Measurements from ENCODE around the gene DOLPP1.
"Not testable (repeated sequence)": the region's sequence is repeated elsewhere in the genome, so short reads cannot be mapped to it uniquely, and the experiment has no call there.

DOLPP1 gene, protein sequence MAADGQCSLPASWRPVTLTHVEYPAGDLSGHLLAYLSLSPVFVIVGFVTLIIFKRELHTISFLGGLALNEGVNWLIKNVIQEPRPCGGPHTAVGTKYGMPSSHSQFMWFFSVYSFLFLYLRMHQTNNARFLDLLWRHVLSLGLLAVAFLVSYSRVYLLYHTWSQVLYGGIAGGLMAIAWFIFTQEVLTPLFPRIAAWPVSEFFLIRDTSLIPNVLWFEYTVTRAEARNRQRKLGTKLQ

GRCh38 chr9:129080601-129081387, at the start of gene DOLPP1:
Gene DOLPP1, plus strand, starts transcription at chr9:129081111. Its CDS starts 21 bp downstream, at chr9:129081132.
- peak; percentile 100 for DNase-seq

DNA sequence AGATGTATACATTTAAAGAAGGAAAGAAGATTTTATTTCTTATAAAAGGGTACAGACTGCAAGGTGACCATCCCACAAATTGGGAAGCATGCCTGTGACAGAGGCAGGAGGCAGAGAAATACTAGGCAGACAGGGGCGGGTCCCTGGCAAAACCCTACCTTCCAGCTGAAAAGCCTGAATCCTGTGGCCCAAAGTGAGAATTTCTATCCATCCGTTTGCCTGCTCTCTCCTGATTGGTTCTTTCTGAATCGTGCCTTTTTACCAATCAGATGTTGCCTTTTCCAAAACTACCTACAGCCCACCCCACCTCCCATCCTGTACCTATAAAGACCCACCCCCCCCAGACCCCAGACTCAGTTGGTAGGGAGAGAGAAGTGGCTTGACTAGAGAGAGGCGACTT, 49.4 kb upstream of the DOLPP1 start:
- DNase-seq = no peak

DNA sequence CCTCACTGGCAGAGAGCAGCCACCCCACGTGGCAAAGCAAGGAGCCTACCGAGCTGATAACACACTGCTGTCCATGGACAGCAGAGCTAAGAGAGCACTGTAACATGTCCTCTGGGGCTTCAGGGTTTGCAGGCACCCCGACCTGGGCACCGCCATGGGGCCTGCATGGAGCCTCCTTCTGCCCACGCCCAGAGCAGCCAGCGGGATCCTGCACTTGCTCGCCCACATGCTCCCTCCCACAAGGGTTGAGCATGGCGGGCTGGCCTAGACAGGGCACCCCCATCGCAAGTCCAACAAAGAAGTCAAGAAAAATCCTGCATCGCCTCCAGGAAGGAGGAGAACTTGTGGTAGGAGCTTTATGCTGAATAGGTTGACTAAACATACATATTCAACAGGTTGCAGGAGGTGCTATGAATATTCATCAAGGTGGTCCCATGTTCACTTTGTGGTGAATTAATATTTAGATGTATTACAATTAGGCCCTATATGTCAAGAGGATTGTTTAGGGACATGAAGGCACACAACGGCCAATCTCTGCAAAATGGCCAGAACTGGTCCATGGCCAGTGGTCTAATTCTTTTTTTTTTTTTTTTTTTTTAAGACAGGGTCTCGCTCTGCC, 48.3 kb upstream of the DOLPP1 start:
- no peak for DNase-seq

GRCh38 chr9:129033216-129033615, 47.7 kb upstream of the DOLPP1 start:
- no peak for DNase-seq

DNA sequence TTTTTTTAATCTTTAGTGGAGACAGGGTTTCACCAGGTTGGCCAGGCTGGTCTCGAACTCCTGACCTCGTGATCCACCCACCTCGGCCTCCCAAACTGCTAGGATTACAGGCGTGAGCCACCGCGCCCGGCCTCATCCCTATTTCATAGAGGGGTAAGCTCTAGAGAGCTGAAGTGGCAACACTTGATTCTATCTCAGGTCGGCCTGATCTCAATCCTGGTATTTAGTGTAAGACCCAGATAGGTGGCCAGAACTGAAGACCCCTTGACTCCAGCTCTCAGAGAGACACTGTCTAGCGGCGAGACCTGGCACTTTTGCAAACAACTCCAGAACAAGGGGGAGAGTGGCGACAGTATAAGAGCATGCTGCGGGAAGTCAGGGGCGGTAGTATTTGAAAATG, 45.1 kb upstream of the DOLPP1 start:
- not testable (repeated sequence) for DNase-seq

DNA sequence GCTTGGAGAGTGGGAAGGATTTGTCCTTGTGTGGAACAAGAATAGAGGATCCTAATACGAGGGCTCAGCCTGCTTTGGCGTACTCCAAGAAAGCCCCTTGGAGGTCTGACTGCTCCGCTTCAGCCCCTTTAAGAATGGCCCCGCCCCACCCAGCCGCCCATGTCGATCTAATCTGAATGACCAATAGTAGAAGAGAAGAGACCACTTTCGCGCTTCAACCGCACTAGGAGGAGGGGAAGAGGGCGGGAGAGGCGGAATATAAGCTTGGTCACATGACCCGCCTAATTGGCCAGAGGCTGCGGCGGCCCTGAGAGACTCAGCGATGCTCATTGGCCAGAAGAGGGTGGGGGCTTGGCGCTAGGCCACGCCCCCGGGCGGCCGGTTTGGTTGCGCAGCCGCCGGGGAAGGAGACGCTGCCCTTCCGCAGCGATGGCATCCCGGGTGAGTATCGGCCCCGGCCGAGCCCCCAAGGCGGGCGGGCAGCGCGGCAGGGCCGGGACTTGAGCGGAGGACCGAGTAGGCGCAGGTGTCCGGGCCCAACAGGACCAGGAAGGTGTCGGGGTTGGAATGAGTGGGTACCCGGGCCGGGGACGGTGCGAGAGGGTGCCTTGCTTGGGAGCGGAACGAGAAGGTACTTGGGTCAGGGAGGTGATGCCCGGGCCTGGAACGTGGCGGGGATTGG, 44.5 kb upstream of the DOLPP1 start, which contains the start of gene MIGA2:
MIGA2 (plus strand) TSS at position 386 of the 682 bp plus-strand sequence. CDS start 3,969 bp downstream, outside the sequence.
- DNase-seq = peak; percentile 99

DNA sequence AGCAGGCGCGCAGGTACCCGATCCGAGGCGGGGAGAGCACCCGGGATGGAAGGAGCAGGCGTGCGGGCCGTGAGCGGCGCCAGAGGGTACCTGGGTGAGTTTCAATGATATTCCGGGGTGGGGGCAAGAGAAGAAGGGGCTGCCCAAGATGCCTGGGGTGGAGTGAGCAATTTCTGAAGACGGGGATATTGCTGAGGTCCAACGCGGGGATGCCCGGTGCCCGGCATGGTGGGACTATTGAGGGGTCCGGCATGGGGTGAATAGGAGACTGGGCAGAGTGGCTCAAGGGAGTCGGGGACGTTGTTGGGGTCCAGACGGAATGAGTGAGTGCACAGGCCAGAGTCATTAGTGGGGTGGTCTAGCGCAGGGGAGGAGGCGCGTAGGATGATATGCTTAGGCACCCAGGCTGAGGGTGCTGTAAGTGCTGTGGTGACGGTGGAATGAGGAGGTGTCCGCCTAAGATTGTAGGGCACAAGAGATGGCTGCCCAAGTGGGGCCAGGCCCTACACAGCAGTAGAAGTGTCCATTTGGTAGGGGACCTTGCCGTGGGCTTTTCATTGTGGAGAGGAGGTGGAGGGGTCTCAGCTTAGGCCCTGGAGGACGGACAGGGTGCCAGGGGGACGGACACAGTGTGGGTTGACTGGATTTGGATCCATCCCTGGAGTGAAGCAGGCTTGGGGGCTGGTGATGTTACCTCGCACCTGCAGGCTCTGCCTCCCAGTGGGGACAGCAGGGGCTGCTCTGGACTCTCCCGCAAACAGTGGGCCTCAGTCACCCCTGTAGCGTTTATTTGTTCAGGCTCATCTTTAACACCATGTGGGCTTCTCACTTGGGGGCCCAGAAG, 43.8 kb upstream of the DOLPP1 start:
- DNase-seq = no peak

DNA sequence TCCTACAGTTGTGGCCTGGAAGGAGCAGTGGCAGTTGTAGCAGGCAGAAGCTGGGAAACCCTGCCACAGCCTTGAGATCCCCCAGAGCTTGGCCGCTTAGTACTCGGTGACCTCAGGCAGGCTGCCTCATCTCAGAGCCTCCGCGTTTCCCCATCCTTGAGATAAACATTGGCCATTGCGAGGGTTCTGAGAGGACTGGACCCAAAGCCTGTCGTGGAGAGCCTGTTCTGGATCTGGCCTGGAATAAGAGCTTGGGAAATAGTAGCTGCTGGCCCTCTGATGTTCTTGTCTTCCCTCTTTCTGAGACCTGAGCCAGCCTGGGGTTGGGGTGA, 43.2 kb upstream of the DOLPP1 start:
- DNase-seq = no peak

GRCh38 chr9:129038109-129038852, 42.6 kb upstream of the DOLPP1 start:
- no peak for DNase-seq

DNA sequence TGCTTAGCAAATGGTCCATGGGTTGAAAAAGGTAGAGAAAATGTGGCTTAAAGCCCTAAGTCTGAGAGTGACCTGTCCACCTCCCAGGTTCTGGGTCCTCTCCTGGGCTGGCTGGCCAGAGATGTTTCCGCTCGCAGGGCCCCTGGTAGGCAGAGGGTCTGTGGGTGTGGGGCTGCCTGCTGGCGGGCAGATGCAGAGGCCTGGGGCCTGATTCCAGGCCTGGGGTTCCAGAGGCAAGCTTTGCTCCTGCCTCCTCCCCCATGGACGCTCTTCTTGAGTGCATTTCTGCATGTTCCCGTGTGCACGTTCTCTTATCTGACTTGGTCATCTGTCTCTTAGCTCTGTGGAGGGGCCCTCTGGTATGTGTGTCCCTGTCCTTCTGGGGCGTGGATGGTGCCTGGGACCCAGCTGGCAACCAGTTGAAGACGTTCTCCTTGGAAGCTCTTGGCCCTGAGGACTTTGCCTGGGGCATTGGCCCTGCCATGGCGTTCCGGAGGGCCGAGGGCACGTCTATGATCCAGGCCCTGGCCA, 40.7 kb upstream of the DOLPP1 start:
- no peak for DNase-seq

DNA sequence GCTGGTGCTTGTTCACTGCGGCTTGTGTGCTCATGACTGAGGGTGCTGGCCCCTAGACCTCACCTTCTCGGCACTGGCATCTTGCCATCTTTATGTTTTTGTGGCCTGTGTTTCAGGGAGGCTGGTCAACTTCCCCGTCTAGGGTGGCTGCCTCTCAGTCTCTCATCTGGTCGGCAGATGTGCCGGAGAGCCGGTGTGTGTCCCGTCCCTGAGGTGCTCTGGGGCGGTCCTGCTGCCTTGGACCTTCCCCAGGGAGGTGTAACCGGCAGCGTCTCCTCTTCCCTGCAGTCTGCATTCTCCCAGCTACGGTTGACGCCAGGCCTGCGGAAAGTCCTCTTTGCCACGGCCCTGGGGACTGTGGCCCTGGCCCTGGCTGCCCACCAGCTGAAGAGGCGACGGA, 38.9 kb upstream of the DOLPP1 start:
- DNase-seq = no peak

- no peak for DNase-seq
Measured at GRCh38 chr9:129052592-129052991, 28.3 kb upstream of the DOLPP1 start.

DNA sequence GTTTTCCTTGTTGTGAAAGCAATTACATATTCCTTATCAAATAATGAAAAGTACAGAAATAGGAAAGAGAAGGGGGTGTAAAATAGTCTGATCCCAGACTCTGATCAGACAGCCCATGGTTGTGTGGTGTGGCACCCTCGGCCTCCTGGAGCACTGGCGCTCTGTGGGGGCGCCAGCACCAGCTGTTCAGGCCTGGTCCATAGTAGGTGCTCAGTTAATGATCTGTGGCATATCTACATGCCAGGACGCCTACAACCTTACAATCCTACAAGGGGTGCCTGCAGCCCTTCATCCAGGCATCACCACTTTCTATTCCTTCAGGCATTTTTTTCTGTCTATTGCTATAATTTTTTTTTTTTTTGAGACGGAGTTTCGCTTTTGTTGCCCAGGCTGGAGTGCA, 27.9 kb upstream of the DOLPP1 start:
- no peak for DNase-seq

DNA sequence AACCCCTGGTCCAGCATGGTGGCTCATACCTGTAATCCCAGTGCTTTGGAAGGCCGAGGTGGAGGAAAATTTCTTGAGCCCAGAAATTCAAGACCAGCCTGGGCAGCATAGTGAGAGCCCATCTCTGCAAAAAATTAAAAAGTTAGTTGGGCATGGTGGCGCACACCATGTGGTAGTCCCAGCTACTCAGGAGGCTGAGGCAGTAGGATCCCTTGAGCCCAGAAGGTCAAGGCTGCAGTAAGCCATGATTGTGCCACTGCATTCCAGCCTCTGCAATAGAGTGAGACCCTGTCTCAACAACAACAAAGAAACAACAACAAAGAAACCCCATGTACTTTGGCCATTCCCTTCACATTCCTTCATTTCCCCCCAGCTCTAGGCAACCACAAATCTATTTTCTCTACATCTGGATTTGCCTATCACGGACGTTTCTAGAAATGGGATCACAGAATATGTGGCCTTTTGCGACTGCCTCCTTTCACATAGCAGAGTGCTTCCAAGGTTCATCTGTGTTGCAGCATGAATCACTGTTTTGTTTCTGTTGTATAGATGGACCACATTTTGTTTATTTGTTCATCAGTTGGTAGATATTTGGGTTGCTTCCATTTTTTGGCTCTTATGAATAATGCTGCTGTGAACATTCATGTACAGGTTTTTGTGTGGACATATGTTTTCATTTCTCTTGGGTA, 26.6 kb upstream of the DOLPP1 start:
- no peak for DNase-seq

DNA sequence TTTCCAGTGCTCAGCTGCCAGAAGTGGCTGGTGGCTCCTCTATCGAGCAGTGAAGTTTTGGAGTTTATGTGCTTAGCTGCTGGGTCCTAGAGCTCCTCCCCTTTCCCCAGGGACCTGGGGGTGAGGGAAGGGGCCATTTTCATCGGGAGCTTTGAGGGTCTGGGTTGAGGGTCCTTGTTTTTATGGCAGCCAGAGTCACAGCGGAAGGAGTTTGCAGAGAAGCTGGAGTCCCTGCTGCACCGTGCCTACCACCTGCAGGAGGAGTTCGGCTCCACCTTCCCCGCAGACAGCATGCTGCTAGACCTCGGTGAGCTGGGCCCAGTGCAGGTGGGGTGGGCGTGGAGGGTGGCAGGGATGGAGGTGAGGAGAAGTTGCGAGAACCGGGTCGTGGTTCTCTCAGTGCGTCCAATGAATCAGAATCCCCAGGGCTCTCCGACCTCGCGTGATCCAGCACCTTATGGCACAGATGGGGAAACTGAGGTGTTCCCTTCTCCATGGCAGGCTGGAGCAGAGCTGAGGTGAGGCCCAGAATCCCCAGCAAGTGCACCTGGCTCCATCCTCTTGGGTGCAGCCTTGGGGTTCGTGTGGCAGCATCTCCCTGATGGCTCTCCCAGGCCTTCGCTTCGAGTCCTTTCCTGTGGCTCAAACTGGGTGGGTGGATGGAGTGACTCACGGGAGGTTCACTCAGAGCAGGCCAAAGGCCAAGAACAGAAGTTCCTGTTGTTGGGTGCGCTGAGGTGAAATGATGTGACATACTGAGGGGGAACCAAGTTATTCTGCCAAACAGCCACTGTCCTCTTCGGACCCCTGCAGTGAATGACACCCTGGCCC, 21.7 kb upstream of the DOLPP1 start:
- no peak for DNase-seq

DNA sequence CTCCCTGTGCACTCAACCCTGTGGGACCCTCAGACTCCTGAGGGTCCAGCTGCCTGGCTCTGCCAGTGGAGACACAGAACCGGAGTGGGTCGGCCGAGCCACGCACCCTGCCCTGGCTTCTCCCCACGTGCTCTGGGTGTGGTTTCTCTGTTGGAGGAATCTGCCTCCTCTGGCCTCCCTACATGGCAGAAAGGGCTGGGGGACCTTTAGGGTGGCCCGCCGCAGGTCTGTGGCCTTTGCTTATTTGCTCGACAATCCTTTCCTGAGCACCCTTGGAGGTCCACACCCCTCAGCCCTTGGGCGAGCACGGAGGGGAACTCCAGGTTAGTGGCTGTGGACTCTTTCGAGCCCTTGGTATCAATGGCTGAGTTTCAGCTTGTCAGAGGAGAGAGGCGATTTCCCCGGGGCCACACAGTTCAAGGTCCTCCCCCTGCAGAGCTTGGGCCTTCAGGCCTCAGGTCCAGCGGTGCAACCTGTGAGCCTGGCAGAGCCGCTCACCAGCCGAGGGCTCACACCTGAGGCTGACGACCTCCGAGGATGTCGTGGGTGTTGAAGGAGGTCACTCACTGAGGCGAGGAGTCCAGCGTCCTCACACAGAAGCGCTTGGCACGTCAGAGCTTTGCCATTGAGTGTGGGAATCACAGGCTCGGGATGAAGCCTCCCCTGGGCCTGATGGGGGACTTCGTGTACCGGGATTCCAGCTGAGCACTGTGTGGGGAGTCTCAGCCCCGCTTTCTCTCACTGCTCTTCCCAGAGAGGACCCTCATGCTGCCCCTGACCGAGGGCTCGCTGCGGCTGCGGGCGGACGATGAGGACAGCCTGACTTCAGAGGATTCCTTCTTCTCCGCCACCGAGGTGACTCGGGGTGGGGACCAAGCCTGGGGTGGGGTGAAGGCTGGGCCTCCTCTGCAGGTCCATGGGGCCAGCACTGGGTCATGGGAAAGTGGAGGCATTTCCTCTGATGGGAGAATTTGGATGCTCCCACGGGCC, 20.8 kb upstream of the DOLPP1 start:
- no peak for DNase-seq

DNA sequence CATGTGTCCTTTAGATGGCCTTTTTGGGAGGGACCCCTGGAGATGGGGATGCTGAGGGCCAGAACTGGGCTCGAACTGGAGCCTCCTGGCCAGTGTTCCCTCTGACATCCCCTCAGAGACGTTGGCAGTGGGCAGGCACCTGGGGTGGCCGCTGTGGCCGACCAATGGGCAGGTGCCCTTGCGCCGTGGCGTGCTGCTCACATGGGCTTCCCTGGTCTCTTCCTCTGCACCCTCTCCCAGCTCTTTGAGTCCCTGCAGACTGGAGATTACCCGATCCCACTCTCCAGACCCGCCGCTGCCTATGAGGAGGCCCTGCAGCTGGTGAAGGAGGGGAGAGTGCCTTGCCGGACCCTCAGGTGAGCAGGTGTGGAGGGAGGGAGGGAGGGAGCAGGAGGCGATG, 19.9 kb upstream of the DOLPP1 start:
- DNase-seq = no peak

GRCh38 chr9:129063061-129063460, 17.9 kb upstream of the DOLPP1 start:
- no peak for DNase-seq

DNA sequence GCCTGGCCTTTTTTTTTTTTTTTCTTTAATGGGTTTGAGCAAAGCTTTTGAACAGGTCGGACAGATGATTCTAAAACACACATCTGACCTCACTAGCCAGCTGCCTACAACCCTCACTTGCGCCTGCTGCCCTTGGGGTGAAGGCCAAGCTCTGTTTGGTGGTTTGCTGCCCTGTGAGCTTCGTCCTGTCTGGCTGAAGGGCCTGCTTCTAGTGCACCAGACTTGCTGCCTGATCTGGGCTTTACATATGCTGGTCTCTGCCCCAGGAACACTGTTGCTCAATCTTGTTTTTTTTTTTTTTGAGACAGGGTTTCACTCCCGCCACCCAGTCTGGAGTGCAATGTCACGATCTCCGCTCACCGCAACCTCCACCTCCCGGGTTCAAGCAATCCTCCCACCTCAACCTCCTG, 16.4 kb upstream of the DOLPP1 start:
- no peak for DNase-seq
